SK-MEL-5 (cell line): Measurements from ENCODE around the gene CIAO1. TPM values are rescaled to one million over a fixed set of nuclear protein-coding genes. Genes with fewer than 3 reads are reported as not detected.
A peak's percentile ranks its signal among the peaks of the same experiment; 100 is the strongest.
"Not testable (repeated sequence)": the region's sequence is repeated elsewhere in the genome, so short reads cannot be mapped to it uniquely, and the experiment has no call there.

Source experiments
- DNase-seq: peaks from one replicate; pipeline ENCODE4 v3.0.0-alpha.2; 2016; ENCODE audit warnings: low read depth, low spot score
- in situ Hi-C: cut with HindIII; loops from 2 replicates; pipeline ENCODE4 v1.10.0; 2016; ENCODE audit warnings: low sequenced_read_pairs, high pct_unique_total_duplicates, low pct_unique_long_range_greater_than_20kb
- polyA plus RNA-seq, 2 experiments: library from polyadenylated mRNA; depleted of rRNA; stranded (reverse); fragments of >200 nt; gene quantifications; 2 replicates each; pipeline ENCODE4 v1.2.3, GENCODE V29; 2015
- total RNA-seq: library from RNA; depleted of rRNA; stranded (reverse); fragments of >200 nt; shearing (Covaris generic); gene quantifications from 2 replicates; pipeline ENCODE4 v1.2.3, GENCODE V29; 2014; rRNA removed

Gene CIAO1
- 88.3 and 102 TPM in 2 replicates for total RNA-seq
- 124 and 125 TPM in 2 replicates for polyA plus RNA-seq (2015; cell fraction: cytosol; rRNA removed)
- 189 and 201 TPM in 2 replicates for polyA plus RNA-seq (2015; cell fraction: nucleus; rRNA removed)

GRCh38 chr2:96265840-96266679, at the start of gene CIAO1, which contains the start of gene TMEM127:
Gene CIAO1, plus strand, starts transcription at chr2:96266225. Its CDS starts 126 bp downstream, at chr2:96266351.
Gene TMEM127, minus strand, starts transcription at chr2:96265997. Its CDS starts 616 bp downstream, at chr2:96265381.
- DNase-seq: peak; percentile 97
- in situ Hi-C loops: no loop called here

- in situ Hi-C loops: no loop called here
- no peak for DNase-seq
Measured at GRCh38 chr2:96218508-96219131, 47.4 kb upstream of the CIAO1 start.

DNA sequence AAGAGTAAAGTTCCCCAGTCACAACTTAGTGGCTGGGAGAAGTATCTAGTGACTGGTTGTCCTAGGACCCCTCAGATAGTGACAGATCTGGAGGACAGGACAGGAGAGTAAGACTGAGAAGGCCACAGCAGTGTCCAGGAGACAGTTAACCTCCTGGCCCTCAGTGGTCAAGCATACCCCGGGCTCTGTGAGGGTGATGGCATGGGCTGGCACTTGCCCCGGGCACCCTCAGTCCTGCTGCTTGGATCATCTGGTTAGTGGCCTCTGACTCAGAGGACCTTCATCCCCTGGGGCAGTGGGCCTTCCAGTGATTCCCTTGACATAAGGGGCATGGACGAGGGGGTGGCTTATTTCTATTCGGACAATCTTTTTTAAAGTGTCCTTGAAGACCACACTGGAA, 46.1 kb upstream of the CIAO1 start:
- DNase-seq: not testable (repeated sequence)

DNA sequence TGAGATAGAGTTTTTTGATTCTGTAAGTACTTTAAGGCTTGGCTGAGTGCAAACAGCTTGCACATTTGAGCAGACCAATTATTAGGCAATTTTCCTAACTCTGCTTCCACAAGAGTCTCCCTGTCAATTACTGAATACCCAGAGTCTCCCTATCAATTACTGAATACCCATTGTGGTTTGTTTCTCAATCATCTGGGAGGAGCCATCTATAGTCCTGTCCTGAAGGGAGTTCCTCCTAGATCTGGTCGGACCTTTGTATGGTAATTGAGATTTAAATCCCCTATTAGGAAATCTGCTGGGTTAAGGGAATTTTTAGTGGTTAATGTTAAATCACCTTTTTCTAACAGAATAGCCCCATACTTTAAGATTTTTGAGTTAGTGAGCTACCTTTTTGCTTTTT, 44.9 kb upstream of the CIAO1 start:
- in situ Hi-C loops, DNase-seq: not testable (repeated sequence)

More for the DNA sequence above, 46.1 kb upstream of the CIAO1 start:
- in situ Hi-C loops: not testable (repeated sequence)

- DNase-seq: no peak
- in situ Hi-C loops: no loop called here
Measured at GRCh38 chr2:96225016-96225533, 41.0 kb upstream of the CIAO1 start.

DNA sequence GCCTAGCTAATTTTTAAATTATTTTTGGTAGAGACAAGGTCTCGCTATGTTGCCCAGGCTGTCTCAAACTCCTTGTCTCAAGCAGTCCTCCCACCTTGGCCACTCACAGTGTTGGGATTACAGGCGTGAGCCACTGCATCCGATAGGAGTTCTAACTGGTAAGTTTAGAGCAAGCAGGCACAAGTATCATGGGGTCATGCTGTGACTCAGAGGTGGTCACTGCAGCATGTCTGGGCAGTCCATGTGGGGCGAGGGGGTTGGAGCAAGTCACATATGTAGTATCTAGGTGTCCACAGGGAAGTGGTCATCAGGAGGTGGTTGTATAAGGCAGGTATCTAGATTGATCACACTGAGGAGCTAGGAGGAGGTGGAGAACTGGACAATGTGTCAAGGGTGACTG, 34.7 kb upstream of the CIAO1 start:
- no peak for DNase-seq
- in situ Hi-C loops: no loop called here

GRCh38 chr2:96233436-96233835, 32.6 kb upstream of the CIAO1 start:
- DNase-seq: no peak
- in situ Hi-C loops: no loop called here

- in situ Hi-C loops: no loop called here
- DNase-seq: no peak
Measured at GRCh38 chr2:96233880-96234316, 32.1 kb upstream of the CIAO1 start.

- no peak for DNase-seq
- in situ Hi-C loops: no loop called here
Measured at GRCh38 chr2:96236882-96237281, 29.1 kb upstream of the CIAO1 start.

DNA sequence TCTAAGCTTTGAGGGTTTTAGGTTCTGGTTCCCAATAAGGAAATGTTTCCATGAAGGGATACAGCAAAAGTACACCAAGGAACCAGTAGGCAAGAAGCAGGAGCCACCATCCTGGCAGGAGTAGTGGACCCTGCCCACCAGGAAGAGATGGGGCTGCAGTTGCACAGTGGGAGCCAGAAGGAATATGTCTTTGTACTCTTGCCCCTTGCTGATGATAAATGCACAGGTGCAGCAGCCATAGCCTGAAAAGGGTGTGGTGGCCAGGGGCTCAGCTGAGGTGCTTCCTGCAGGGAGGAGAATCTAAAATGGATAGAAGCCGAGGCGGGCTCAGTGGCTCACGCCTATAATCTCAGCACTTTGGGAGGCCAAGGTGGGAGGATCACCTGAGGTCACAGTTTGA, 27.8 kb upstream of the CIAO1 start:
- in situ Hi-C loops: no loop called here
- no peak for DNase-seq

- DNase-seq: no peak
- in situ Hi-C loops: no loop called here
Measured at GRCh38 chr2:96239091-96239490, 26.9 kb upstream of the CIAO1 start.

GRCh38 chr2:96239745-96240264, 26.2 kb upstream of the CIAO1 start:
- DNase-seq: no peak
- in situ Hi-C loops: no loop called here

GRCh38 chr2:96240341-96241038, 25.5 kb upstream of the CIAO1 start:
- in situ Hi-C loops: no loop called here
- no peak for DNase-seq

GRCh38 chr2:96241227-96241626, 24.8 kb upstream of the CIAO1 start:
- no peak for DNase-seq
- in situ Hi-C loops: no loop called here

- DNase-seq: peak; percentile 94
- in situ Hi-C loops: no loop called here
Measured at GRCh38 chr2:96241900-96242611, 24.0 kb upstream of the CIAO1 start.

GRCh38 chr2:96243843-96244242, 22.2 kb upstream of the CIAO1 start:
- in situ Hi-C loops: no loop called here
- no peak for DNase-seq
